SK-N-MC (cell line): Measurements from ENCODE around the gene AATK.

Experiments
- EZH2 ChIP-seq: fragments of 200-600 bp; sonication (generic); IDR thresholded peaks from one replicate; pipeline ENCODE4 v1.6.1; 2017; ENCODE audit warnings: antibody characterized with exemption
- FOXP2 ChIP-seq: optimal IDR thresholded peaks from 2 replicates; pipeline ENCODE3; 2011; ENCODE audit warnings: mild to moderate bottlenecking, moderate library complexity; ENCODE audit not compliant: insufficient read depth; ENCODE audit errors: extremely low read length, control extremely low read depth
- POLR2AphosphoS5 ChIP-seq: IDR thresholded peaks from 2 replicates; pipeline ENCODE4 v1.6.1; 2012; ENCODE audit warnings: mild to moderate bottlenecking, low read depth, low read length, borderline replicate concordance

- no peak for TF ChIP-seq POLR2AphosphoS5
- TF ChIP-seq EZH2 = no peak
- TF ChIP-seq FOXP2 = no peak
Observed at GRCh38 chr17:81170727-81171494, 4.9 kb upstream of the AATK start.
